ENCODE data around the gene SARDH.
"Not testable (repeated sequence)": the region's sequence is repeated elsewhere in the genome, so short reads cannot be mapped to it uniquely, and the experiment has no call there.

The SARDH gene

GRCh38 chr9:133640580-133641395 lies 97.4 kb downstream of the SARDH start:
- no peak for DNase-seq

GRCh38 chr9:133640160-133640559 lies 98.0 kb downstream of the SARDH start:
- no peak for DNase-seq

GRCh38 chr9:133639613-133640012 lies 98.5 kb downstream of the SARDH start:
- no peak for DNase-seq

- no peak for DNase-seq
Observed at GRCh38 chr9:133638711-133639110, 99.4 kb downstream of the SARDH start.

GRCh38 chr9:133638076-133638475 lies 100.1 kb downstream of the SARDH start:
- no peak for DNase-seq

- no peak for DNase-seq
Observed at GRCh38 chr9:133637451-133638055, 100.6 kb downstream of the SARDH start.

- DNase-seq = no peak
Observed at GRCh38 chr9:133636902-133637301, 101.2 kb downstream of the SARDH start.

GRCh38 chr9:133635533-133636531 lies 102.3 kb downstream of the SARDH start, which contains the start of gene DBH:
Gene DBH, plus strand, starts transcription at chr9:133636363. Its CDS starts 9 bp downstream, at chr9:133636372.
- no peak for DNase-seq

GRCh38 chr9:133635098-133635497 lies 103.1 kb downstream of the SARDH start:
- no peak for DNase-seq

- no peak for DNase-seq
Observed at GRCh38 chr9:133634081-133634691, 104.0 kb downstream of the SARDH start.

- no peak for DNase-seq
Observed at GRCh38 chr9:133633681-133634080, 104.5 kb downstream of the SARDH start.

GRCh38 chr9:133632806-133633680 lies 105.1 kb downstream of the SARDH start:
- DNase-seq = no peak

- DNase-seq = no peak
Observed at GRCh38 chr9:133631111-133631510, 107.0 kb downstream of the SARDH start.

GRCh38 chr9:133629221-133630110 lies 108.7 kb downstream of the SARDH start:
- no peak for DNase-seq

GRCh38 chr9:133628766-133629165 lies 109.4 kb downstream of the SARDH start:
- DNase-seq = no peak

GRCh38 chr9:133627341-133627740 lies 110.8 kb downstream of the SARDH start:
- no peak for DNase-seq

- not testable (repeated sequence) for DNase-seq
Observed at GRCh38 chr9:133626008-133626407, 112.1 kb downstream of the SARDH start.

- DNase-seq = no peak
Observed at GRCh38 chr9:133622555-133622954, 115.6 kb downstream of the SARDH start.

GRCh38 chr9:133621725-133622267 lies 116.4 kb downstream of the SARDH start:
- DNase-seq = no peak

GRCh38 chr9:133619791-133620190 lies 118.4 kb downstream of the SARDH start:
- DNase-seq = no peak
